Gastroesophageal sphincter (tissue), 3 donors: ENCODE results near the gene IQSEC1.

Experiments
- EP300 ChIP-seq: sonication (generic); formaldehyde crosslinking; IDR thresholded peaks from one replicate; pipeline ENCODE4 v1.6.1; 2017; ENCODE audit warnings: antibody characterized with exemption, mild to moderate bottlenecking
- POLR2A ChIP-seq, 2 donors: fragments of 450-650 bp; IDR thresholded peaks; one replicate each; pipeline ENCODE4 v1.6.1; 2017; ENCODE audit warnings: antibody characterized with exemption in 2 of 2, mild to moderate bottlenecking in 2 of 2, moderate library complexity in 1 of 2
- POLR2AphosphoS5 ChIP-seq: sonication (generic); formaldehyde crosslinking; IDR thresholded peaks from one replicate; pipeline ENCODE4 v1.6.1; 2017; ENCODE audit warnings: antibody characterized with exemption
- TF ChIP-seq, protein P1 (sequence below), 4 experiments: fragments of 200-600 bp in 2 of 4; fragments of 450-650 bp in 2 of 4; sonication (generic) in 1 of 4; IDR thresholded peaks; one replicate each; pipeline ENCODE4 v1.5.1; 2017 to 2019; ENCODE audit warnings: antibody characterized with exemption in 4 of 4, mild to moderate bottlenecking in 2 of 4, moderate library complexity in 2 of 4

DNA sequence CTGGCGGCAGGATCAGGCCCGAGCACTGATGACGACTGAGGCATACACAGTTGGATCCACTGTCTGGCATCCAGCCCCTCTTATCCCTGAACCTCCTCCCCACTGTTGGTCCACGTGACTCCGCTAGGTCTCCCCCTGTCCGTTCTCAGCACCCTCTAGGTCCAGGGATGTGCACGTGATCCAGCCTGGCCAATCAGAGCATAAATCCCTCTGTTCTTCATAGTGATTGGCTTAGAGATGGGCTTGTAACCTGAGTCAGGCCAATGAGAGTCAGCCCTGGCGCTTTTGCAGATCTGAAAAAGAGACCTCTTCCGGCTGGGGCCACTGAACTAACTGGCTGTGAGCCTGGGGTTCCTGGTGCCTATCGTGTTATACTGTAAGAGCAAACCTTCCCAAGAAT lies 20.5 kb upstream of the IQSEC1 start:
- TF ChIP-seq POLR2A (IDR thresholded peaks at IDR 0.05) (no peak), POLR2AphosphoS5 (no peak), EP300 (no peak)
- TF ChIP-seq, protein P1, sequence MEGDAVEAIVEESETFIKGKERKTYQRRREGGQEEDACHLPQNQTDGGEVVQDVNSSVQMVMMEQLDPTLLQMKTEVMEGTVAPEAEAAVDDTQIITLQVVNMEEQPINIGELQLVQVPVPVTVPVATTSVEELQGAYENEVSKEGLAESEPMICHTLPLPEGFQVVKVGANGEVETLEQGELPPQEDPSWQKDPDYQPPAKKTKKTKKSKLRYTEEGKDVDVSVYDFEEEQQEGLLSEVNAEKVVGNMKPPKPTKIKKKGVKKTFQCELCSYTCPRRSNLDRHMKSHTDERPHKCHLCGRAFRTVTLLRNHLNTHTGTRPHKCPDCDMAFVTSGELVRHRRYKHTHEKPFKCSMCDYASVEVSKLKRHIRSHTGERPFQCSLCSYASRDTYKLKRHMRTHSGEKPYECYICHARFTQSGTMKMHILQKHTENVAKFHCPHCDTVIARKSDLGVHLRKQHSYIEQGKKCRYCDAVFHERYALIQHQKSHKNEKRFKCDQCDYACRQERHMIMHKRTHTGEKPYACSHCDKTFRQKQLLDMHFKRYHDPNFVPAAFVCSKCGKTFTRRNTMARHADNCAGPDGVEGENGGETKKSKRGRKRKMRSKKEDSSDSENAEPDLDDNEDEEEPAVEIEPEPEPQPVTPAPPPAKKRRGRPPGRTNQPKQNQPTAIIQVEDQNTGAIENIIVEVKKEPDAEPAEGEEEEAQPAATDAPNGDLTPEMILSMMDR (IDR thresholded peaks at IDR 0.05), result no peak
